Transverse colon (tissue), 4 donors: ENCODE data around the gene RRP1.

Source experiments
- CTCF ChIP-seq, 5 experiments: fragments of 200-600 bp in 3 of 5; fragments of 450-650 bp in 2 of 5; sonication (generic) in 3 of 5; IDR thresholded peaks; 1 replicate in 2 of 5; 2 replicates in 3 of 5; pipeline ENCODE4 v1.5.1; 2016 to 2017; ENCODE audit warnings: antibody characterized with exemption in 5 of 5, inconsistent platforms in 3 of 5, mild to moderate bottlenecking in 2 of 5, moderate library complexity in 1 of 5
- EP300 ChIP-seq: sonication (generic); formaldehyde crosslinking; IDR thresholded peaks from one replicate; pipeline ENCODE4 v1.6.1; 2017; ENCODE audit warnings: antibody characterized with exemption, low read depth
- POLR2A ChIP-seq: fragments of 450-650 bp; IDR thresholded peaks from one replicate; pipeline ENCODE4 v1.6.1; 2016; ENCODE audit warnings: antibody characterized with exemption, mild to moderate bottlenecking, moderate library complexity
- POLR2AphosphoS5 ChIP-seq, 3 donors: sonication (generic); formaldehyde crosslinking; IDR thresholded peaks; one replicate each; pipeline ENCODE4 v1.6.1; 2016; ENCODE audit warnings: antibody characterized with exemption in 3 of 3

- no peak for TF ChIP-seq POLR2AphosphoS5 (IDR thresholded peaks at IDR 0.05)
- TF ChIP-seq CTCF (IDR thresholded peaks at IDR 0.05) = no peak
- no peak for TF ChIP-seq POLR2A
- no peak for TF ChIP-seq EP300
Measured at GRCh38 chr21:43763901-43764523, 25.4 kb upstream of the RRP1 start.
